ENCODE results near the gene DCAF11.

The DCAF11 gene

DNA sequence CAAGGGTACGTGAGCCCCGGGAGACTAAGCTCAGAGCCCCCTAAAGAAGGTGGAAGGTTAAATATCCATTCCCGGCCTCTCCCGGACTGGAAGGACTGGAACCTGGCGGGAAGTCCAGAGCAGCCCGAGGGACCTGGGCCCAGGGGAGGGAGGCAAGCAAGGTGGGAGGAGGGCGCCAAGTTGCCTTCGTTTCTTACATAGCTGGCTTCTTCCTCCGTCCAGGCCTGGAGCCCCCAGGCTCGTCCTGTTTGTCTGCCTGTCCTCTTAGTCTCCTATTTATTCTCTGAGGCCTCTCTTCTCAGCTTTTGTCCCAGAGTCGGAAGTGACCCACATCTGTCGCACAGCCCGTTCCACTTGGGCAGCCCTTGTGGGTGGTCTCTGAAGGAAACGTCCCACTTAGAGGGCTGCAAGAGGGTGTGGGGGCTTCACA lies 19.7 kb upstream of the DCAF11 start:
- Histone ChIP-seq H2AFZ (ENCODE audit: low read length) (0 out of 2 replicates have a peak overlapping the region, but pooled peaks have one; percentile 10), H3K4me3 (ENCODE audit: low read depth, low read length, poor library complexity, severe bottlenecking) (peak overlapping the region; percentile 77)

DNA sequence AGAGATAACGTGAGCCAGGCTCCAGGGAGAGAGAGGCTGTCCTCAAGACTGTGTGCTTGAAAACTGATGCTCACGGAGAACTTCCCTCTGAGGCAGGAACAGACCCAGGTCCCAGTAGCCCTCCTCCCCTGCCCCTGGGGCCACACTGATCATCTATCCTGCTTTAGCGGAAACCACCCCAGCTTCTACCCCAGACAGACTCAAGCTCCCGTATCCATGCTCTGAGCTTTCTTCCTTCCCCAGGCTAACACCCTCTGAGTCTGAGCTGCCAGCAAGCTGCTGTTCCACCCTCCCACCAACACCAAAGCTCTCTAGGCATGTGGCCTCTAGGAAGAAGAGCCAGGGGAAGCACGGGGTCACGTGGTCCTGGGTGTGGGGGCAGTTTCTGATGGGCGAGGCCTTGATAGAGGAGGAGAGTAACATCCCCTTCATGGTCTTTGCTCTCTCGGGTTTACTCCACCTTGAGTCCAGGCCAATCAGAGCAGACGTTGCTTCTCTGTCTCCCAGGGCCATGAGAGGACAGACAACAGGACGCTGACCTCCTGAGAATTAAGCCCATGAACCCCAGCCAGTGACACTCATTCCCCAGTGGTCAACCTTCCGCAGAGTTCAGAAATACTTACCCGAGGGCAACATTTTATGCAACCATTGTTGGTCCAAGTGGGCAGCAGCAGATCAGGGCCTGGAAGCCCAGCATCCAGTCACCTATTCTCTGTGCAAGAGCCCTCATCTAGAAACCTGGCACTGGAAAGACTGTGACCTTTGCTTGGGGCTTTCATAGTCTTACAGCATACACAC lies 19.1 kb upstream of the DCAF11 start:
- no peaks in the 10 kb centered on the region for H3K9me2 ChIP-seq (ENCODE audit: low read depth, low read length)
- H3K79me2 ChIP-seq (ENCODE audit: insufficient read depth, low read length): no peaks in the 10 kb centered on the region
- H3K9me3 ChIP-seq (ENCODE audit: low read length): no peaks in the 10 kb centered on the region
- no peaks in the 10 kb centered on the region for H4K20me1 ChIP-seq (ENCODE audit: insufficient read depth, low read length)
- H3K36me3 ChIP-seq (ENCODE audit: insufficient read depth, low read length): peaks cover 11% of the 10 kb centered on the region; the same call in 1 of the 2 replicates
- peaks cover 19% of the 10 kb centered on the region for H3K4me1 ChIP-seq (ENCODE audit: insufficient read depth, low read length, severe bottlenecking)
- no peak overlapping the region for H2AFZ ChIP-seq (ENCODE audit: low read length)
- peak overlapping the region; percentile 92 for H3K9ac ChIP-seq (ENCODE audit: low read length)
- H3F3A ChIP-seq (ENCODE audit: insufficient read depth, low read length): no peaks in the 10 kb centered on the region
- H3K27ac ChIP-seq (ENCODE audit: low read depth, low read length, poor library complexity, severe bottlenecking): peak overlapping the region; percentile 86
- peak overlapping the region; percentile 95 for H3K4me2 ChIP-seq (ENCODE audit: low read length)
- TF ChIP-seq, protein P1, sequence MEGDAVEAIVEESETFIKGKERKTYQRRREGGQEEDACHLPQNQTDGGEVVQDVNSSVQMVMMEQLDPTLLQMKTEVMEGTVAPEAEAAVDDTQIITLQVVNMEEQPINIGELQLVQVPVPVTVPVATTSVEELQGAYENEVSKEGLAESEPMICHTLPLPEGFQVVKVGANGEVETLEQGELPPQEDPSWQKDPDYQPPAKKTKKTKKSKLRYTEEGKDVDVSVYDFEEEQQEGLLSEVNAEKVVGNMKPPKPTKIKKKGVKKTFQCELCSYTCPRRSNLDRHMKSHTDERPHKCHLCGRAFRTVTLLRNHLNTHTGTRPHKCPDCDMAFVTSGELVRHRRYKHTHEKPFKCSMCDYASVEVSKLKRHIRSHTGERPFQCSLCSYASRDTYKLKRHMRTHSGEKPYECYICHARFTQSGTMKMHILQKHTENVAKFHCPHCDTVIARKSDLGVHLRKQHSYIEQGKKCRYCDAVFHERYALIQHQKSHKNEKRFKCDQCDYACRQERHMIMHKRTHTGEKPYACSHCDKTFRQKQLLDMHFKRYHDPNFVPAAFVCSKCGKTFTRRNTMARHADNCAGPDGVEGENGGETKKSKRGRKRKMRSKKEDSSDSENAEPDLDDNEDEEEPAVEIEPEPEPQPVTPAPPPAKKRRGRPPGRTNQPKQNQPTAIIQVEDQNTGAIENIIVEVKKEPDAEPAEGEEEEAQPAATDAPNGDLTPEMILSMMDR (IDR thresholded peaks at IDR 0.05; ENCODE audit: low read length): no peak
- TF ChIP-seq EZH2 (IDR thresholded peaks at IDR 0.05; ENCODE audit: borderline replicate concordance, low read length): no peak
- H3K4me3 ChIP-seq (ENCODE audit: low read depth, low read length, poor library complexity, severe bottlenecking): peak overlapping the region; percentile 77
- H3K27me3 ChIP-seq (ENCODE audit: insufficient read depth, low read length): no peaks in the 10 kb centered on the region

More for the DNA sequence above, 19.7 kb upstream of the DCAF11 start:
- TF ChIP-seq EZH2 (IDR thresholded peaks at IDR 0.05; ENCODE audit: borderline replicate concordance, low read length): no peak
- TF ChIP-seq, protein P1 (IDR thresholded peaks at IDR 0.05; ENCODE audit: low read length): no peak
- Histone ChIP-seq H3K79me2 (ENCODE audit: insufficient read depth, low read length) (no peaks in the 10 kb centered on the region), H3F3A (ENCODE audit: insufficient read depth, low read length) (no peaks in the 10 kb centered on the region), H3K36me3 (ENCODE audit: insufficient read depth, low read length) (peaks cover 7% of the 10 kb centered on the region; the same call in 1 of the 2 replicates), H3K4me1 (ENCODE audit: insufficient read depth, low read length, severe bottlenecking) (peaks cover 19% of the 10 kb centered on the region), H3K9me2 (ENCODE audit: low read depth, low read length) (no peaks in the 10 kb centered on the region), H3K9me3 (ENCODE audit: low read length) (no peaks in the 10 kb centered on the region), H3K27ac (ENCODE audit: low read depth, low read length, poor library complexity, severe bottlenecking) (peak overlapping the region; percentile 86), H3K9ac (ENCODE audit: low read length) (peak overlapping the region; percentile 92), H3K27me3 (ENCODE audit: insufficient read depth, low read length) (no peaks in the 10 kb centered on the region), H3K4me2 (ENCODE audit: low read length) (peak overlapping the region; percentile 95), H4K20me1 (ENCODE audit: insufficient read depth, low read length) (no peaks in the 10 kb centered on the region)

DNA sequence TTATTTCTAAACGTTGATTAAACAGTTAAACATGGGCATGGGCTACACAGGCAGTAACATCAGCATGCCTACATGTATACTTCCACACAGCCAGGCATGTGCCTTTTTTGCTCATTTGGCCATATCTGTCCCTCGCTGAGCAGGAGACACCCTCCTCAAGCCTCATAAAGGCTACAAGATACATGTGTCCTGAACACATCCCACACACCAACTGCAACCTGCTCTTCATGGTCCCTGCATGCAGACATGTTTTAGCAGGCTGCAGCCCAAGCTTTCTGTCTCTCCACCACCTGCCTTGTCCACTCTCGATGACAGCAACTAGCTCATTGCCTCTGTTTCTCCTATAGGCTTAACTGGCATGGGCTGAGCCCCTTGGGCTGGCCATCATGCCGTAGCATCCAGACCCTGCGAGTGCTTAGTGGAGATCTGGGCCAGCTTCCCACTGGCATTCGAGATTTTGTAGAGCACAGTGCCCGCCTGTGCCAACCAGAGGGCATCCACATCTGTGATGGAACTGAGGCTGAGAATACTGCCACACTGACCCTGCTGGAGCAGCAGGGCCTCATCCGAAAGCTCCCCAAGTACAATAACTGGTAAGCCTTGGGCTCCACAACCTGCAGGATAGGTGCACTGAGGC lies 17.9 kb upstream of the DCAF11 start:
- Histone ChIP-seq H3K27me3 (ENCODE audit: insufficient read depth, low read length) (no peaks in the 10 kb centered on the region), H2AFZ (ENCODE audit: low read length) (no peak overlapping the region), H3K27ac (ENCODE audit: low read depth, low read length, poor library complexity, severe bottlenecking) (no peak overlapping the region), H3K9me3 (ENCODE audit: low read length) (no peaks in the 10 kb centered on the region), H3K4me1 (ENCODE audit: insufficient read depth, low read length, severe bottlenecking) (peaks cover 19% of the 10 kb centered on the region), H4K20me1 (ENCODE audit: insufficient read depth, low read length) (no peaks in the 10 kb centered on the region), H3K9me2 (ENCODE audit: low read depth, low read length) (no peaks in the 10 kb centered on the region), H3K4me3 (ENCODE audit: low read depth, low read length, poor library complexity, severe bottlenecking) (no peak overlapping the region), H3K4me2 (ENCODE audit: low read length) (no peak overlapping the region), H3K36me3 (ENCODE audit: insufficient read depth, low read length) (peaks cover 11% of the 10 kb centered on the region; the same call in 1 of the 2 replicates), H3K9ac (ENCODE audit: low read length) (no peak overlapping the region), H3K79me2 (ENCODE audit: insufficient read depth, low read length) (no peaks in the 10 kb centered on the region), H3F3A (ENCODE audit: insufficient read depth, low read length) (no peaks in the 10 kb centered on the region)
- TF ChIP-seq EZH2 (IDR thresholded peaks at IDR 0.05; ENCODE audit: borderline replicate concordance, low read length): no peak
- TF ChIP-seq, protein P1 (IDR thresholded peaks at IDR 0.05; ENCODE audit: low read length): no peak

Measured in OCI-LY1 (cell line).